GM12864 (cell line): ENCODE data around the gene GPC5.
"Not testable (repeated sequence)": the region's sequence is repeated elsewhere in the genome, so short reads cannot be mapped to it uniquely, and the experiment has no call there.

Experiments
- DNase-seq: peaks from one replicate; pipeline ENCODE4 v3.0.0-alpha.2; 2011; ENCODE audit warnings: low read depth
- H3K4me3 ChIP-seq: 2 replicates; pipeline ENCODE4 v1.5.1; 2011; ENCODE audit warnings: mild to moderate bottlenecking, low read depth, low read length, control low read depth
- TF ChIP-seq, protein P1 (sequence below): IDR thresholded peaks from 2 replicates; pipeline ENCODE4 v1.5.1; 2011; ENCODE audit warnings: low read depth, mild to moderate bottlenecking, moderate library complexity, low read length, control low read depth, inconsistent platforms; ENCODE audit errors: missing control alignments

GPC5 gene

DNA sequence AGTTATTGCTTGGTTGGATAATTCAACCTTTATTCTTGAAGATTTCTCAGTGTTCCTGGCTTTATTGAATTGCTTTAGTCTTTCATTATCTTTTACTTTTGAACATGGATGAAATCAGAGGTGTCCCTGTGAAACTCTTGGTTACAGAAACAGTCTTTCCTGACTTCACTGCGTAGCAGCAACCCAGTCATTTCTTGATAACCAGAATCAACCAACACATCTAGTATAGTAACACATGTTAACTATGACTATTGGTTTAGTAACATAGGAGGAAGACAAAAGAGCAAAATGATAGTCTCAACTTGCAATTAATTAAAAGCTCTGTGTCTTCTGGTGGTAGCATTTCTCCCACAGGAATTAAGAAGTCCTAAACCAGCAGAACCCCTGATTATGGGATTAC lies 393.6 kb downstream of the GPC5 start:
- H3K4me3 ChIP-seq = no peak overlapping the region
- TF ChIP-seq, protein P1, sequence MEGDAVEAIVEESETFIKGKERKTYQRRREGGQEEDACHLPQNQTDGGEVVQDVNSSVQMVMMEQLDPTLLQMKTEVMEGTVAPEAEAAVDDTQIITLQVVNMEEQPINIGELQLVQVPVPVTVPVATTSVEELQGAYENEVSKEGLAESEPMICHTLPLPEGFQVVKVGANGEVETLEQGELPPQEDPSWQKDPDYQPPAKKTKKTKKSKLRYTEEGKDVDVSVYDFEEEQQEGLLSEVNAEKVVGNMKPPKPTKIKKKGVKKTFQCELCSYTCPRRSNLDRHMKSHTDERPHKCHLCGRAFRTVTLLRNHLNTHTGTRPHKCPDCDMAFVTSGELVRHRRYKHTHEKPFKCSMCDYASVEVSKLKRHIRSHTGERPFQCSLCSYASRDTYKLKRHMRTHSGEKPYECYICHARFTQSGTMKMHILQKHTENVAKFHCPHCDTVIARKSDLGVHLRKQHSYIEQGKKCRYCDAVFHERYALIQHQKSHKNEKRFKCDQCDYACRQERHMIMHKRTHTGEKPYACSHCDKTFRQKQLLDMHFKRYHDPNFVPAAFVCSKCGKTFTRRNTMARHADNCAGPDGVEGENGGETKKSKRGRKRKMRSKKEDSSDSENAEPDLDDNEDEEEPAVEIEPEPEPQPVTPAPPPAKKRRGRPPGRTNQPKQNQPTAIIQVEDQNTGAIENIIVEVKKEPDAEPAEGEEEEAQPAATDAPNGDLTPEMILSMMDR = no peak
- no peak for DNase-seq

DNA sequence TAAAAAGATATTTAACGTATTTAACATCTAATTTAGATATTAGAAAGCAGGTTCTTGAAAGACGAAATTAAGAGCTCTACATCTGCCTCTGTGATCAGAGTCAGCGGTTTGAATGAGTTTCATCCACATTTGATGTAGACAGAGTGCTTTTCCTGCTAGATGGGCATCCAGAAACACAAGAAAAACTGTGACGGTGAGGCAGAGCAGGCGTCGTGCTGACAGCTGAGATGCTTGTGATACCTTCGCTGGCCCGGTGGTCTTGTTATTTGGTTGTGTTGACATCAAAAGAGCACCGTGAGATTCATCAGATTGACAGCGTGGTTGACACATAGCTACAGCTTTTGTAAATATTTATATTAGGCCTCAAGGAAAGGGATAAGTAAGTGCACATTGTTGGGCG lies 399.1 kb downstream of the GPC5 start:
- TF ChIP-seq, protein P1 = no peak
- no peak for DNase-seq

DNA sequence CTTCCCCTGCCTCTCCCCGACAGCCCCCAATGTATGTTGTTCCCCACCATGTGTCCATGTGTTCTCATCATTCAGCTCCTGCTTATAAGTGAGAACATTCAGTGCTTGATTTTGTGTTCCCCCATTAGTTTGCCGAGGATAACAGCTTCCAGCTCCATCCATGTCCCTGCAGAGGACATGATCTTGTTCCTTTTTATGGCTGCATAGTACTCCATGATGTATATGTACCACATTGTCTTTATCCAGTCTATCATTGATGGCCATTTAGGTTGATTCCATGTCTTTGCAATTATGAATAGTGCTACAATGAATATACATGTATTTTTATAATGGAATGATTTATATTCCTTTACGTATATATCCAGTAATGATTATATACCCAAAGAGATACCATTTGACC lies 399.9 kb downstream of the GPC5 start:
- H3K4me3 ChIP-seq, DNase-seq: not testable (repeated sequence)

More for the DNA sequence above, 399.1 kb downstream of the GPC5 start:
- H3K4me3 ChIP-seq = no peak overlapping the region

DNA sequence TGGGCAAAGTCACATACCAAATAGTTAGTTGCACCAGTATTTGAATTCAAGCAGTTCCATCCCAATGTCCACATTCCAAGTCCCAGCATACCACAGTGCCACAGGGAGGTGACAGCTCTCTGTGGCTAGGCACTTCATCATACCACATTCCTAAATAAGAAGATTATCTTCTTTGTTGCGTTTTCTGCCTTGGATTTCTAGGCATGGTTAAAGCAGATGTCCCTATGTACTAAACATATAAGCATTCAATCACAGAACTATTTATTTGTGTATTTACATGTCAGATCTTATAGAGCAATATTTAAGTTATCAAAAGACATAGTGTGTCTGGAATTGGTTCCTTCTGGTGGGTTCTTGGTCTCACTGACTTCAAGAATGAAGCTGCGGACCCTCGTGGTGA lies 403.4 kb downstream of the GPC5 start:
- DNase-seq, H3K4me3 ChIP-seq: not testable (repeated sequence)

DNA sequence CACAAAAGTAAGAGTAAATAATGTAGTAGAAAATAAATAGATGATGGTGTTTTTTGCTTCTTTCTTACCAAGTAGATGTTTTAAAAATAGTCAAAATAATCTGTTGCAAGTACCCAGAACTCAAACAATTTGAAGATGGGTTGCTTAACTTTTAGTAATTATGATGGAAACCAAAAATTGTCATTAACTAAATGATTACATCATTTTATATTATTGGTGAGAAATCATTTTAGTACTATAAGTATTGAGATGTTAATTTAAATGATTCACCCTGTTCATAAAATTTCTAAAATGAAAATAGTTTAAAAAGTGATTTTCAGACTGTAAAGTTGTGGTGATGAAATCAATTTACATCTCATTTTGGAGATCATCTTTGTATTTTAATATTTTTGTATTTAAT lies 404.5 kb downstream of the GPC5 start:
- TF ChIP-seq, protein P1 = no peak
- DNase-seq = no peak
- H3K4me3 ChIP-seq = no peak overlapping the region

- no peak overlapping the region for H3K4me3 ChIP-seq
- no peak for DNase-seq
- TF ChIP-seq, protein P1 = no peak
Measured at GRCh38 chr13:91804724-91805123, 406.3 kb downstream of the GPC5 start.

DNA sequence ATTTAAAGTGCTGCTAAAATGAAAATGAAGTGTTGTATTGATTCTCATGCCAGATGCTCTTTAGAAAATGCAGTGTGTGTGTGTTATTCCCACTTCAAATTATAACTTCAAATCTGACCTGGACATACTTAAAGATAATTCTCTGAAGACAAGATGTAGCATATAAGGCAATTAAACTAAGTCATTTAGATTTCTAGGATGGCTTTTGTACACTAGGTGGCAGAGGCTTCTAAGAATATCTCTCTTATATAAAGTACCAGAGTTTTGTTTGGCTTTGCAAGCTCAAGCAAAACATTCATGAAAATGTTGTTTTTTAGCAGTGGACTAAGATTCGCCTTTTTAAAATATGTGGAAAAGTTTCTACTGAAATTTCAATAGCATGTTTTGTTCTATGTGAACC lies 407.2 kb downstream of the GPC5 start:
- TF ChIP-seq, protein P1 = no peak
- DNase-seq = no peak

GRCh38 chr13:91809161-91809560 lies 410.7 kb downstream of the GPC5 start:
- TF ChIP-seq, protein P1 = no peak
- DNase-seq = no peak
- H3K4me3 ChIP-seq = no peak overlapping the region

More for the DNA sequence above, 407.2 kb downstream of the GPC5 start:
- no peak overlapping the region for H3K4me3 ChIP-seq
